Stimulated activated CD4-positive, alpha-beta T cell treated with anti-CD3 and anti-CD28 coated beads, Interleukin-2, amount 100 ng/mL, for 4 hours (primary cell): ENCODE results near the gene SLC29A1.
"Not testable (repeated sequence)": the region's sequence is repeated elsewhere in the genome, so short reads cannot be mapped to it uniquely, and the experiment has no call there.

ENCODE experiments used
- DNase-seq: peaks from one replicate; pipeline ENCODE4 v3.0.0-alpha.2; 2020; ENCODE audit warnings: low read depth

The SLC29A1 gene

DNA sequence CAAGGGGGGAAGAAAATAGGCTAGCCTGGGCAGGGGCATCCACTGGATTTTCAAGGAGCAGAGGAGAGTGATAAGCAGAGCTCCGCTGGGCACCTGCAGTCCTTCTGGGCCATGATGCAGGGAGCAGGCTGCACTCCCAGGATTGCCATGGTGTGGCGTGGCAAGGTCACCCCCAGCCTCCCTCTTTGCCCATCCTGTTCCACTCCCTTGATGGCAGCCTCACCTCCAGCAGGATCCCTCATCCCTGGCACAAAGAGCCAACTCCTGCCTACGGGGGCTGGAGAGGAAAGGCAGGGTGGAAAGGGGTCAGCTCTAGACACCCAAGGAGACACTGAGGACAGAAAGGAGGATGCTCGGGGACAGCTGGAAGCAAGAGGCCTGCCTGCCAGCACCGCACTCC lies 29.1 kb upstream of the SLC29A1 start:
- DNase-seq, result no peak

DNA sequence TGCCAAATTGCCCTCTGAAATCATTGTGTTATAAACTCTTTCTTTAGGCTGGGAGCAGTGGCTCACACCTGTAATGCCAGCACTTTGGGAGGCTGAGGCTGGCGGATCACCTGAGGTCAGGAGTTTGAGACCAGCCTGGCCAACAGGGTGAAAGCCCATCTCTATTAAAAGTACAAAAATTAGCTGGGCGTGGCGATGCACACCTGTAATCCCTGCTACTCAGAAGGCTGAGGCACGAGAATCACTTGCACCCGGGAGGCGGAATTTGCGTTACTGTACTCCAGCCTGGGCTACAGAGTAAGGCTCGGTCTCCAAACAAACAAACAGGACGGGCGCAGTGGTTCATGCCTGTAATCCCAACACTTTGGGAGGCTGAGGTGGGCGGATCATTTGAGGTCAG lies 27.0 kb upstream of the SLC29A1 start:
- not testable (repeated sequence) for DNase-seq

DNA sequence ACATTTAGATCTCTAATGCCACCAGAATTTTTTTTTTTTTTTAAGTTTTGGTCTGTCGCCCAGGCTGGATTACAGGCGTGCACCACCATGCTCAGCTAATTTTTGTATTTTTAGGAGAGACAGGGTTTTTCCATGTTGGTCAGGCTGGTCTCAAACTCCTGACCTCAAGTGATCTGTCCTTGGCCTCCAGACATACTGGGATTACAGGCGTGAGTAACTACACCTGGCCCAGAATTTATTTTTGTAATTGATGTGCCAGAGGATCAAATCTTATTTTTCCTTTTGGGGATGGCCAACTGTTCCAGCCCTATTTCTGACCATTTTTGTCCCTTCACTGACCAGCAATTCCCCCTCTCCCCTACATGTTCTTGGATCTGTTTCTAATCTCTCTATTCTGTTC lies 24.7 kb upstream of the SLC29A1 start:
- no peak for DNase-seq

DNA sequence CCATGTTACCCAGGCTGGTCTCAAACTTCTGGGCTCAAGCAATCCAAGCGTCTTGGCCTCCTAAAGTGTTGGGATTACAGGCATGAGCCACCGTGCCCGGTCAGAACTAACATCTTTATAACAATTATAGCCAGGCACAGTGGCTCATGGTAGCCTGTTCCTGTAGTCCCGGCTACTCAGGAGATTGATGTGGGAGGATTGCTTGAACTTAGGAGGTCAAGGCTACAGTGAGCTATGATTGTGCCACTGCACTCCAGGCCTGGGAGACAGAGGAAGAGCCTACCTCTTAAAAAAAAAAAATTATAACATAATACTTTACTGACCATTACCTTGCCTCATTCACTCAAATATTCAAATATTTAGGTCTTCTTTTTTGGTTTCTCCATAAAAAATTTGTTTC lies 23.5 kb upstream of the SLC29A1 start:
- DNase-seq, result no peak

DNA sequence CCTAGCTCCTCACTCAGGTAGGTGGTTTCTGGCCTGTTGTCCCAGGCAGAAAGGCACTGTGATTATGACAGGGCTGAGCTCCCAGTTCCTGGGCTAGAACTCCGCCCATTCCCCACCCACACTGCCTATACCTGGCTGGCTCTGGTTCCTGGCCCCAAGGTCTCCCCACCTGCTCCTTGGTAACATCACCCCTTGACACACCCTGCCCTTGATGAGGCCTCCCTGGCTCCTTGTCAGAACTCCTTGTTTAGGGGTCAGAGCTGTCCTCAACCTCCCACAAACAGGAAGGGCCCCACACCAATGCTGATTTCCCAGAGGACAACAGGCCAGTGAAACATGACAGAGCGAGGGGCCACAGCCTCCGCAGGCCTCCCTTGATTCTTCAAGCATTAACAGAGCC lies 22.2 kb upstream of the SLC29A1 start:
- no peak for DNase-seq

DNA sequence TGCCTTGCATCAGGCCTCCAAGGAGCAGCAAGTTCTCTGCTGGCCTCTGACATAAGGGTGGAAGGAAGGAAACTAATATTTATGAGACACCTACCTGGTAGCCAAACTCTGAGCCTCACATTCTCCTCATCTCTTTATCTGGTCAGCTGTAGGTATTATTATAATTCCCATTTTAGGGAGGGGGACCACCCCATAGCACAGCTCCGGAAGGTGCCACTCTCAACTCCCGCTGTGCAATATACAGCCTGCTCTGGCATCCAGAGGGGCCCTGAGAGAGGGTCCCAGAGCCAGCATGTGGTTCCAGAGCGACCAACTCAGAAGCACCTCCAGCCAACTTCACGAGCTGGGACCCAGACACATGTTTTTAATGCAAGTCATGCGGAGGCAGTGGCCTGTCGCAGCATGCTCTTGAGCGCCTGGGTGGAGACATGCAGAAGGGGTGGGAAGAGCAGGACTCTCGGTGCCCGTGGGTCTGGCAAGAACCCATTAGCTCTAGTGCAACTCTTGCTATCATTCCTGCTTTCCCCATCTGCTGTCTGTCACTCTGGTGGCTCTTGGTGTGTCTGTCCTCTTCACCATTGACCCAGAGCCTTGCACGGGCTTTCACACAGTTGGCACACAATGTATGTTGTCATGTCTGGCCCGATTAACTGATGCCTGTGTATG lies 21.6 kb upstream of the SLC29A1 start:
- DNase-seq, result no peak

DNA sequence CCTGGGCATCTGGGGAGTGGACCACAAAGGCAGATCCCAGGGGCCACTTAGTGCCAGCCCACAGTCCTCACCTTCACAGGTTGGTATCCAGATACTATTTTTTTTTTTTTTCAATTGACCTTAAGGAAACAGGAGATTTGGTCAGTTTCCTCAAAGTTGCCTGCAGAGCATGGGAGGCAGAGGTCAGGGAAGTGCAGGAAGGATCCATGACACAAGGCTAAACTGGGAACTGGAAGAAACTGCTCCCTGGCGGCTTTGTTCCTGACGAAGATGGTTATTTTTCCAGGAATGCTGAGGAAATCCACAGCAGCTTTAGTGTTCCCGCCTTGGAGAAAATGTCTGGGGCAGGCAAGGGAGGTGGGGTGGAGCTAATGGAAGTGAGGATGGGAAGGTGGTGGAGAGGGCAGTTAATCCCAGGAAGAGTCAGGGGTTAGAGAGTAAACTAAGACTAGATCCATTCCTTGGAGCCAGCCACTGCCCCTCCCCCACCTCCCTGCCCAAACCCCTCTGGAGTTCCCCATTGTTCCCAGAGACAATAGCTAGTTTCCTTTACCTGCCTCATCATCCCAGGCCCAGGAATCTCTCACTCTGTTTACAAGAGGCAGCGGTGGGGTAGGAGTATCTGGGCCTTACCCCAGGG lies 20.9 kb upstream of the SLC29A1 start:
- no peak for DNase-seq

DNA sequence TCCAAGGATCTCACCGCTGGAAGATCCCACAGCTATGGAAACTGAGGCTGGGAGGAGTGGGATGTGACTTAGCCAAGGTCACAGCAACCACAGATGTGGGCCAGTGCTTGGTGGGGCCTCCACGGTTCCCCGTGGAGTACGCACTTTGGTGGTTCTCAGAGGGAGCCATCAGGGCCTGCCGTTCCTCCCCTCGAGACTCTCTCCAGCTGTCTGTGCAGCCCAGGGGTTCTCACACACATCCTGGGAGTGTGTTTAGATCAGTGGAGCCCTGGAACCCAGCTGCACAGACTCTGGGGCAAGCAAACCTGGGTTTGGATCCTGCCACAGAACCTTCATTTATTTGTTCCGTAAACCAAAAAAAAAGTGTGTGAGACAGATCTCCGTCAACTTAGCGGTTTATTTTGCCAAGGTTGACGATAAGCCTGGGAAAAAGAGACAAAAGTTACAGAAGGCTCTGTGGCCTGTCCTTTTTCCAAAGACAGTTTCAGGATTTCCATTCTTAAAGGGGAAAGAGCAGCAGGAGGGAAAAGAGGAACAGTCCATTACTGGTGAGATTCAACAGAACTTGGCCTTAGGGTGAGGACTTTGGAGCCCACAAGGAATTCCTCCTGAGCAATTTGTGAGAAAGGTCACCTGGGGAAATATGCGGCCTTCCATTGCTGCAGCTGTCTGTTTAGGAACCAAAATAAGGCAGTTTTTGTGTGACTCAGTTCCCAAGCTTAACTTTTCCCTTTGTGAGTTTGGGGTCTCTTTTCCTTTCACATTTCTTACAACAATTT lies 20.2 kb upstream of the SLC29A1 start:
- DNase-seq, result no peak

DNA sequence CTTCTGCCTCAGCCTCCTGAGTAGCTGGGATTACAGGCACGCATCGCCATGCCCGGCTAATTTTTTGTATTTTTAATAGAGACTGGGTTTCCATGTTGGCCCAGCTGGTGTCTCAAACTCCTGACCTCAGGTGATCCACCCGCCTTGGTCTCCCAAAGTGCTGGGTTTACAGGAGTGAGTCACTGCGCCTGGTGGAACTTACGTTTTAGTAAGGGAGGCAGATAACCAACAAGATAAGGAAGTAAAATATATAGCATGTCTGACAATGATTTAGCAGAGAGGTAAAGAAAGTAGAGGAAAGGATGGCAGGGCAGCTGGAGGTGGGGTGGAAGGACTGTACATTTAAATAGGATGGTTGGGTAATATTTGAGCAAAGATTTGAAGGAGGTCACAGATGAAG lies 19.4 kb upstream of the SLC29A1 start:
- no peak for DNase-seq

DNA sequence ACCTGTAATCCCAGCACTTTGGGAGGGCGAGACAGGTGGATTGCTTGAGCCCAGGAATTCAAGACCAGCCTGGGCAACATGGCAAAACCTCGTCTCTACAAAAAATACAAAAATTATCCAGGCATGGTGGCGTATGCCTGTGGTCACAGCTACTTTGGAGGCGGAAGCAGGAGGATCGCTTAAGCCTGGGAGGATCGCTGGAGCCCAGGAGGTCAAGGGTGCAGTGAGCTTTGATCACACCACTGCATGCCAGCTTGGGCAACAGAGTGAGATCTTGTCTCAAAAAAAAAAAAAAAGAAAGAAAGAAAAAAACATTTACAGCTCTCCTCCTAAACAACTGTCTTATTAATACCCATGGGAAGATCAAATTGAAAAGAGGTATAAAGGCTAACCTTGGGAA lies 15.4 kb upstream of the SLC29A1 start:
- DNase-seq, result no peak

DNA sequence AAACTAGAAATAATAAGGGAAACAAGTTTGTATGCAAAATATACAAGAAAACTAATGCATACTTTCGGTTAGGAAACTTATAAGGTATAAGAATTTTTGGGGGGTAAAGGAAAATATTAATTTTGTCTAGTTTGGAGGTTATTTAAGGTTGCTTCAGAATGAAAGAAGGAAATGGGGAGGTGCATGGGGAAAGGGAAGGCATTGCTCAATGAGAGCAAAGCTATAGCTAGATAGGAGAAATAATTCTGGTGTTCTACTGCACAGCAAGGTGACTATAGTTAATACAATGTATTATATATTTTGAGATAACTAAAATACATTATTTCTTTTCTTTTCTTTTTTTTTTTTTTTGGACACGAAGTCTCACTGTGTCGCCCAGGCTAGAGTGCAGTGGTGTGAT lies 12.1 kb upstream of the SLC29A1 start:
- no peak for DNase-seq

DNA sequence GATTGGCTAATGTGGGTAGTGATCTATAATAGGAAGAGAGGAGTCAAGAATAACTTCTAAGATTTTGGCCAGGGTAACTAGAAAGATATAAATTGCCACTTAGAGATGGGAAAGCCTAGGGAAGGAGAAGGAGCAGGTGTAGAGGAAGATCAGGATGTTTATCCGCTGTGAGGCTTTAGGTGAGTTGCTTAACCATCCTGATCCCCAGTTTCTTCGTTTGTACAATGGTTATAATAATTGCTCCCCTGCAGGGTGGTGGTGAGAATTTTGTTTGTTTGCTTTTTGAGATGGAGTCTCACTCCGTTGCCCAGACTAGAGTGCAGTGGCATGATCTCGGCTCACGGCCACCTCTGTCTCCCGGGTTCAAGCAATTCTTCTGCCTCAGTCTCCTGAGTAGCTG lies 9.1 kb upstream of the SLC29A1 start:
- no peak for DNase-seq

DNA sequence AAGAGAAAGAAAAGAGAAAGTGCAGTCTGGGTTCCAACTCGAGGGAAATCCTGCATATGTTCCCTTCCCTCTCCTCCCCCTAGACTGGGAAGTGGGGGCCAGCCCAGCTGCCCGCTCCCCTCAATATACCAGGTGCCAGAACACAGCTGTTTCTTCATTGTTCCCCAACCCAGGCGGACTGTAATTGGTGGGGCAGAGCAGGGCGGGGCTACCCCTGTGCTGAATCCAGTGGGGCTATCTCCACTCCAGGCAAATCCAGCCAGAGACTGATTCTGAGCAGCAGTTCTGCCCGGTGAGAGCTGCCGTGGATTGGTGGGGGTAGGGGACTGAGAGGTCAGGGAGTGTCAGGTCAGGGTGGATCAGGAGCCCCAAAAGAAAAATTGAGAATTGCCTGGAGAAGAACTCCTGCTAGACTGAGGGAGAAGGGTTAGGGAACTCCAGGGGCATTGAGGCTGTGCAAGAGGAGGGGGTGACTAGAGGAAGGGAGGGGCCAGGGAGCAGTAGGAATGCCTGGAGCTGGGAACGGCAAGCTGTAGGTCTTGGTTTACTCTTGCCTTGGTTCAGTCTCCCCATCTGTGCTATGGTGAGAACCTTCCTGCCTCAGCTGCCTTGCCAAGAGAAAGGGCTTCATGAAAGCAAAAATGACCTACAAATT lies 6.6 kb upstream of the SLC29A1 start, which contains the start of gene MYMX:
Gene MYMX (plus strand): TSS at position 250 of the 655 bp plus-strand sequence. CDS start 546 bp downstream, outside the sequence.
- no peak for DNase-seq

DNA sequence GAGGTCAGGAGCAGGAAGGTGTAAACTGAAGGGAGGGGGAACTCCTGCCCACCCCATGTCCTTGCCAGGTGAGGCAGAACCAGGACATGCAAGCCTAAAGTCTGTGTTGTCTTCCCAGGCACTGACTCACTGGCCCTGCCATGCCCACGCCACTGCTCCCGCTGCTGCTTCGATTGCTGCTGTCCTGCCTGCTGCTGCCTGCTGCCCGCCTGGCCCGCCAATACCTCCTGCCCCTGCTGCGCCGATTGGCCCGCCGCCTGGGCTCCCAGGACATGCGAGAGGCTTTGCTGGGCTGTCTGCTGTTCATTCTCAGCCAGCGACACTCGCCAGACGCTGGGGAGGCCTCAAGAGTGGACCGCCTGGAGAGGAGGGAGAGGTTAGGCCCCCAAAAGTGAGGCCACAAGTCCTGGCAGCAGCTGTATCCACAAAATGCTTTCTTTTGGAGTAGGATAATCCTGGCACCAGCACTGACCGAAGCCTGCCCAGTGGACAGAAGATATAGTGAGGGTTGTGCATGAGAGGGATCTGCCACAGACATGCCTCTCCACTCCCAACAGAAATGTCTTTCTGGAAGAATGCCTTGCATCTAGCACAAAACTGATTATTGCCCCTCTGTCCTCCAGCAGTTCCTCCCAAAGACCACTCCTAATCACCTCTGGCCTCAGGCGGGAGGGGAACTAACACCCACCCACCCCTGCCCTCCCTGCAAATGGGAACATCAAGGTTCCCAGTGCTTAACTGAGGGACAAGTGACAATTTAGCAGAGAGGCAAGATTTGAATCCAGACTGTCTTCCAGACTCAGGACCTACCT lies 5.9 kb upstream of the SLC29A1 start:
- no peak for DNase-seq

DNA sequence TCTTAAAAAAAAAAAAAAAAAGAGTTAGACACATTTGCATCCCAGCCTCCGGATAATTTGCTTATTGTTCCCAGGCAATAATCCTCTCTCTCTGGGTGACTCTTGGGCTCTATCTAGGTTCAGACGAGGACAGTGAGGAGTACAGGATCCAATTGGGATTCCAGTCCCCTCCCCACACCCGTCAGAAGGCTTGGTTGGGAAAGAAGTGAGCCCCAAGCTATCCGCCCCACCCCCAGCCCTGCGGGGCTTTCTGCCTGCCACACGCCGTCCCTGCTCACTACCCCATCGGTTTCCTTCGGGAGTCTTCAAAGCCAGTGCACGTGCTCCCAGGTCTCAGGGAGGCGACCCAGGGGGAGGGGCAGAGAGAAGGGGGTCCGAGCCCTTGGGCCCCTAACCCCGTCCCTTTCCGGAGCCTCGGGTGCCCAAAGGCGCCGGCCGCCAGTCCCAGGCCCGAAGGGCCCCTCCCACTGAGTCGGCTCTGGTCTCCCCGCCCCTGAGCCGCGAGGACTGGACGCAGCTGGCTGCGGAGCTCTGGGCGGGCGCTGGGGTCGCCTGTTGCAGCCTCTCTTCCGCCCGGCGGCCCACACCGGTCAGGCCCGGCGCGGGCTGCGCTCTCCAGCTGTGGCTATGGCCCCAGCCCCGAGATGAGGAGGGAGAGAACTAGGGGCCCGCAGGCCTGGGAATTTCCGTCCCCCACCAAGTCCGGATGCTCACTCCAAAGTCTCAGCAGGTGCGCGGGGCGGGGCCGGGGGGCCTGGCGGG lies 4.2 kb upstream of the SLC29A1 start:
- no peak for DNase-seq

DNA sequence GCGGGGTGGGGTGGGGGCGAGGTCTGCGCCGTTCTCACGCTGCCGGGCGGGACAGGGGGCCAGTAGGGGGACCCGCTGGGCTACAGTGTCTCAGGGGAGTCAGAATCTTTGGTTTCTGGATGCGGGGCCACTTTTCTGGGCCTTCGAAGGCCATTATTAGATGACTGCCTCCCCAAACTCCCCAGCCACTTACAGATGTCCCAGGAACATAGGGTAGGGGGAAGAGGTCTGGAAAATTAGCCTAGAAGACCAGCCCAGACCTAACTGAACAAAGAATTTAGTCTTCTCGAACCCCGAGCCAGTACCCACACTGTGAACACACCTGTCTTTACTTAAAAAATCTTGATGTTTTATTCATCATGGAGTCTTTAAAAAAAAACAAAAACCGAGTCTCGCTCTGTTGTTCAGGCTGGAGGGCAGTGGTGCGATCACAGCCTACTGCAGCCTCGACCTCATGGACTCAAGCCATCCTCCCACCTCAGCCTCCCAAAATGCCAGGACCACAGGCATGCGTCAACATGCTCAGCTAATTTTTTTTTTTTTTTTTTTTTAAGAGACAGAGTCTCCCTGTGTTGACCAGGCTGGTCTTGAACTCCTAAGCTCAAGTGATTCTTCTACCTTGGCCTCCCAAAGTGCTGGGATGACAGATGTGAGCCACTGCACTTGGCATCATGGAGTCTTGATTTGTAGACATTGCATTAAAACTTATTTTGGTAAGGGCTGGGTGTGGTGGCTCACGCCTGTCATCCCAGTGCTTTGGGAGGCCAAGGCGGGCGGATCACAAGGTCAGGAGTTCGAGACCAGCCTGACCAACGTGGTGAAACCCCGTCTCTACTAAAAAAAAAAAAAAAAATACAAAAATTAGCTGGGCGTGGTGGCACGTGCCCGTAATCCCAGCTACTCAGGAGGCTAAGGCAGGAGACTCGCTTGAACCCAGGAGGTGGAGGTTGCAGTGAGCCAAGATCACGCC lies 3.3 kb upstream of the SLC29A1 start:
- no peak for DNase-seq

DNA sequence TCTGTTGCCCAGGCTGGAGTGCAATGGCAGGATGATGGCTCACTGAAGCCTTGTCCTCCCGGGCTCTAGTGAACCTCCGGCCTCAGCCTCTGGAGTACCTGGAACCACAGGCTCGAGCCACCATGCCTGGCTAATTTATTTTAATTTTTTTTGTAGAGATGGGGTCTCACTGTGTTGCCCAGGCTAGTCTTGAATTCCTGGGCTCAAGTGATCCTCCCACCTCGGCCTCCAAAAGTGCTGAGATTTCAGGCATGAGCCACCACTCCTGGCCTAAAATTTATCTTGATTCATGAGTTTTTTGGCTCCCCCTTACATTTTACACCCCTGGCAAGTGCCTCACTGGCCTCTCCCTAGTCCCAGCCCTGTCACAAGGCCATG lies 2.5 kb upstream of the SLC29A1 start:
- DNase-seq, result no peak

DNA sequence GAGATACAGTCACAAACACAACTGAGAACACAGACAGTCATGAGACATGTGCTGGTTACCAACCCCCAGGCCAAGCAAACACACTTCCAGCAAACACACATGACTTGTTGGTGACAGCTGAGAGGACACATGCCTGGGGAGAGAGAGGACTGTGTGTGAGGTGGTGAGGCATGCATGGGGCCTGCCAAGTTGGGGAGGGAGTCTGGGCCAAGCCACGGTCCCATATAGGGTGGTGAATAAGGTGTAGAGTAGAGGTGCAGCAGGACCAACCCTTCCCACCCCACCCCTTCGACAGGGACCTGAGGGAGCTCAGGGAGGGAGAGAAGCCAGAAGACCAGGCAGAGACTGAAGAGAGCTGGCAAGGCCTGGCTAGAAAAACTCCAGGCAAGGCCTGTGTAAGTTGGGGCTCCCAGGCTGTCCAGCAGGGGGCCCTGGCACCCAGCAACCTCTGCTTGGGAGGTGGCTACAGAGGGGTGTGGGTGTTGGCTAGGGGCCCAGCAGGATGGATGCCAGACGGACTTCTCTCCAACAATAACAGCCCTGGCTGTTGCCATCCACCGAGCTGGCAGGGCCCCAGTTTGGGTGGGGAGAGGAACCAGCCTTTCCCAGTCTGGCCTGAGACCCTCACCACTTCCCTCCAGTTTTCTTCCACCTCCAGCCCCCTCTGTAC lies 2.0 kb upstream of the SLC29A1 start:
- DNase-seq, result peak; percentile 52

DNA sequence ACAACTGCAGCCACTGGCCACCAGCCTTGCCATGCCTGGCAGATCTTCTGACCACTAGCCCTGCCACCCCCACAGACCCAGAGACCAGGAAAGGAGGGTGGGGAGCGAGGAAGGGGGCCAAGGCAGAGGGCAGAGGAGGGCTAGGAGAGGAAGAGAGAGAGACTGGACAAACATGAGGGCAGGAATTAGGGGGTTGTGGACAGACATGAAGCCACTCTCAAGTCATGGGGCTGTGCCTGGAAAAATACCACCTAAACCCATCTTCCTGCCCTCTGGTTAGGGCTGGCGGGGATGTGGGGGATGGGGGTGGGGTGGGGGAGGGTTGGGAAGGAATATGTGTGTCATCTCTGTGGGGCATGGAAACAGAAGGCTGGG lies 1.4 kb upstream of the SLC29A1 start:
- DNase-seq, result no peak
